HG03159 (cell line): ENCODE results near the gene MLLT3.

Source experiments
- ATAC-seq: cut with Tn5 transposase; IDR thresholded peaks from one replicate; pipeline ENCODE4 v1.9.1; 2021; ENCODE audit warnings: mild to moderate bottlenecking, moderate library complexity; ENCODE audit not compliant: unreplicated experiment

Gene MLLT3

GRCh38 chr9:20428976-20429375 lies 193.3 kb downstream of the MLLT3 start:
- ATAC-seq, result no peak

- no peak for ATAC-seq
These were observed 194.9 kb downstream of the MLLT3 start for GRCh38 chr9:20427359-20427758.

GRCh38 chr9:20426019-20426418 lies 196.3 kb downstream of the MLLT3 start:
- no peak for ATAC-seq

DNA sequence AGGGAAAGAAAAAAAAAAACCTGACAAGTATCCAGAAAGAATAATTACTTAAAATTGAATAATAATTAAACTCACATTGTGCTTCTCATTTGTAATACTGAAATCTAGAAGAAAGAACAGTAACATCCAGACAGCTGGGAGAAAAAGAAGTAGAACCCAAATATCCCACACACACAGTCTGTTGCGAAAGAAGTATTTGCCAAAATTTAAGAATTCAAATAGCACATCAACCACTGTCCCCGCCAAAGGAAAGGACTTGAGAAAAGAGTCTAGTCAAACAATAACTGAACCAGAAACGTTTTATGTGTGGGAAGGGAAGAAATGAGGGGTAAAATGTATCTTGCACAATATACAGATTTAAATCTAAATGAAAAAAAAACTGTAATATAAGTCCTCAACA lies 202.8 kb downstream of the MLLT3 start:
- no peak for ATAC-seq

- no peak for ATAC-seq
These were observed 203.8 kb downstream of the MLLT3 start for GRCh38 chr9:20418485-20418884.

DNA sequence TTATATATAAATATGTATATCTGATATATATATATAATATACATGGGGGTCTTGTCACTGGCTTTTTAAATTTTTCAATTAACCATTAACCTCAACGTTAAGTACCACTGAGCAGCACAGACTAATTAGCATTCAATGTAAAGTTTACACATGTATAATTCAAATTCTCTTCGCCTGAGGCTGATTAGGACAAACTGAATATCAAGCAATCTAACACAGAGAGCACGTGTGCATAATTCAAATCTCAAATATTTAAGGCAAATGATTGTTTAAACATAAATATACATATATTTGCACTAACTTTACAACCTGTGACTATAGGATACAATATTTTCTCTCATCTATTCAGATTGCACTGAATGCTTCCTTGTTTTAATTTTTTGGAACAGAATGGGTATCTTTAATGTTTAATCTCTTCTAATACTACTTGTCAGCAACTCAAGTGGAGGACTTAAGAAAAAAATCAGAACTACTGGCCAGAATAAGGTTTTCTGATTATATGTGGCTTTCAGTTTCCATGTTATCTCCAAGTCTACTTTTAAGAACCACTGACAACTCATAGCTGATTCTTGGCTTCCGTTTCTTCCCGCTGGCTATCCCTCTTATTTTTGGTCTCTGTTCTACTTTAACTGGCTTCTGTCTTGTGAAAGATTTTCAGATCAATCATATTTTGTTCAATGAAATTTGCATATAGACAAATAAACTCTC lies 204.8 kb downstream of the MLLT3 start:
- ATAC-seq, result no peak

DNA sequence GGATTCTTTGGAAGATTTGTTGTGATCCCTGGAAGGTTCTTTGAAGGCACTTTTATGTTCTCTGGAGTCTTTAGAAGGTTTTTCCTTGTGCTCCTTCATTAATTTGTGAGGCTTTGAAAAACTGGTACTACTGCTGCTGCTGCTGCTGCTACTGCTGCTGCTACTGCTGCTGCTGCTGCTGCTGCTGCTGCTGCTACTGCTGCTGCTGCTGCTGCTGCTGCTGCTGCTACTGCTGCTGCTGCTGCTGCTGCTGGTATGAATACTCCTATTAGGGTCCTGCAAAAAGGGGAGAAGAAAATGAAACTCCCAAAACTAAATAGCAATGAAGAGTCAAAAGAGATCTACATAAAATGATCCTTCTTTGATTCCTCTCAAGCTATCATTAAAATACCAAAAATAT lies 208.1 kb downstream of the MLLT3 start:
- no peak for ATAC-seq

DNA sequence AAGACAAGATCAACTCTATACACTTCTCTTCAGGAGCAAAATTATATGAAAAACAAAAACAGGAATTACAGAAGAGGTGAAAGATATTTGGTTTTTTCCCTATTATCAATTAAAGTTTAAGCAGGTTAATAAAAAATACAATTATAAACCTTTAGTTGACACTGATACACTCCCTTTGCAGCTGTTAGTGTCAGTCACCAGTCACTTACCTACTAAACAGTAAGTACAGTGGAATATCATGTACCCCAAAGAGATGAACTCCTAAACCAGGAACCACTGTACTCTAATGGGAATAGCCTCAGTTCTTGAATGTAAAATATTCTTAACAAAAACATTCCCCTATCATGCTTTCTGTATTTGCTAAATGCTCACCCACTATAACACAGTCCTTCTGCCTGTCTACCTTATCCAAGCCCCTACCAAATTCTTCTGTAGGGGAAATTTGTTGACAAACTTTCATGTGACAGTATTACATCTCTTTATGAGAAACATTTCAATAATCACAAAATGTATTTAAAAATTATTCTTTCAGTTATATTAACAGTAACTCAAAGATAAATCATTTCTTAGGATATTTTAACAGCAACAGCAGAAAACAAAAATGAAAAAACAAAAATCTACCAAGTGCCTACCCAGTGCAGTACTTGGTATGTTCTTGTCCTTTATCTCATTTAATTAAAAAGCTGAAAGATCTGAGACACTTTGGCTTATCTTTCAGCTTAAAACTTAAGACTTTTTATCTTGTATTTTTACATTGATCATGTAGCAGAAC lies 212.8 kb downstream of the MLLT3 start:
- ATAC-seq, result no peak

- ATAC-seq, result no peak
These were observed 213.8 kb downstream of the MLLT3 start for GRCh38 chr9:20408513-20408912.

DNA sequence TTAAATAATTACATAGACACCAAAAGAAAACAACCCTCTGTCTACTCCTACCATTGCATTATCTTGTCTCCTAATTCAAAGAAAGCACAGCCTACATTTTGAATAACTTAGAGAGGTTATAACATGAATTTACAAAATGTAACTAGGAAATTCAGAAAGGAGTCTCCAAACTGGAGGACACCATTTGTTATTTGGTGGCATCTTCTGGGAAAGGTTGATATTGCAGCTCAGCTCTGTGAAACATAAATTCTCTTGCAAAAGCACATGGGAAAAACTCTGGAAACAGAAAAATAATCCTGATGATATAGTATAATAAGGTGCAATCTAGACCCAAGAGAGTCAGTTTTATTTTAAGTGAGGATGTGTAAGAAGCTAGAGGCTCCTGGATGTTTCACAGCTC lies 215.3 kb downstream of the MLLT3 start:
- ATAC-seq, result no peak

GRCh38 chr9:20406344-20406743 lies 216.0 kb downstream of the MLLT3 start:
- no peak for ATAC-seq

- ATAC-seq, result no peak
These were observed 216.7 kb downstream of the MLLT3 start for GRCh38 chr9:20405616-20406015.

DNA sequence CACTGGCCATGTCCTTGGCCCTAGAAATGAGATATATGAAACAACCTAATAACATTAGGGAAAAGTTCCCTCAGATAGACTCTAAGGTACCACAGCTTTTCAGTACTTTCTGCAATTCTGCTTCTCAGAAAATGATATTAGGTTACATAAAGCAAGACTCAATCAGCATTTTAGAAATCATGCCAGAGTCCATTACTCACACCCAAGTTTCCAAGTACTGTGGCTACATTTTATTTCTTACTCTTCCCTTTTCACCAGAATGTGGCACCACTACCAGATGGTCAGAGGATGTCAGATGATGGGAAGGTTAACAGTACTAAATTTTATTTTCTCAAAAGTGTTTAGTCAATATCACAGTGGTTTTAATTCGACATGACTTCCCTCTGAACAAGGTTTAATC lies 217.2 kb downstream of the MLLT3 start:
- no peak for ATAC-seq

GRCh38 chr9:20404192-20404813 lies 218.0 kb downstream of the MLLT3 start:
- ATAC-seq, result no peak

GRCh38 chr9:20403346-20403745 lies 219.0 kb downstream of the MLLT3 start:
- no peak for ATAC-seq

DNA sequence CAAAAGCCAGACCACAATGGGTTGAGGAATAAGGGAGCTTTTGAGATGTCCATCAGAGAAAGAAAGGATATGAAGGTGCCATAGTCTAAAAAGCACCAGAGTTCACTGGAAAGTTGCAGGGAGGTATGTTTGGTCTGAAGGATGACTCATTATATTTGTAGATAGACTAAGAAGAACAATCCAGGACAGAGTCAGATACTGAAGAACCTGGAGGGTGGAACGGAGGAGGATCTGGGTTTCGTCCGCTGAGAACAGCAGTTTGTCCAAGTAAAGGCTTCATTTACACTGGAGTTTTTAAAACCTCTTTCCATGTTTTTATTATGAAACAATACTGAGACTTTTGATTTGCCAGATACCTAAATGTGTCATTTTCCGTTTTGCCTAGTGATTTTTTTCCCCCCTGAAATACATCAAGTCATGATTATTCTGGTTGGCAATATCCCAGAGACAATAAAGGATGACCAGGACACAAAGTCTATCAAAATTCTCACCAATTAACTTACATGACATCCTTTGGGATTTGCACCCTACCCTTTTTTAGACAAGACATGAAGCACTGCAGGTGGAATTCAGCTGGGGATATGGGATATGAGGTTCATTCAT lies 219.9 kb downstream of the MLLT3 start:
- no peak for ATAC-seq

DNA sequence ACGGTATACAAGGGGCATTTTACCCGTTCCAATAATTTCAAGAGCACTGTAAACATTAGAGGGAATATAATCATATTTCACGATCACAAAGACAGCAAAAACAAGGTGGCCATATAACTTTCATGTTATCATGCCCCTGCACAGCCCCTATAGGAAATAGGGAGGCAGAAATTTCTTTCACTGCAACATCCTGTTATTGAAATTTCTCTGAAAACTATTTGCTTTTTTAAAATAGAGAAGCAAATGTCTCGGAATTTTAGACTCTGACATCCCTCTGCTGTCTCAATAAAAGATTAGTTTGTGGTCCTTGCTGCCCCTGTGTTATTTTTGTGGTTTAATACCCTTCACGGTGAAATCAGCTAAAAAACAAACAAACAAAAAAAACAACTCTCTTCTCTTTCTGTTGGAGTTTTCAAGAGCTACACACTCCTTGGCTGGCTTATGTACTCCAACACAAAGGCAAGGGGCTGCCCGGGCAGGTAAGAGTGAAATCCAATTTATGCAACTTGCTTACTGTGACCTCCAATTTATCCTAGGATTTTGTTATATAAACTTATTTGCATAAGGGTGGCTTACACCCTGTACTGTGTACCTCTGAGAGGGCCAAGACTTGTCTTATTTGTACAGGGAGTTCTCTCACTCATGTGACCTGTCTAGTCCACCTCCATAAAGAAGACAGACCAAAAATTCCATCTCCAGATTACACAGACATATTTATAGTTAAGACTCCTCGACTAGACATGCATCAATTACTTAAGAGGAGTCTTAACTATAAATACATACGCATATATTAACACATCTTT lies 223.6 kb downstream of the MLLT3 start:
- no peak for ATAC-seq

- ATAC-seq, result no peak
These were observed 225.0 kb downstream of the MLLT3 start for GRCh38 chr9:20397348-20397747.

DNA sequence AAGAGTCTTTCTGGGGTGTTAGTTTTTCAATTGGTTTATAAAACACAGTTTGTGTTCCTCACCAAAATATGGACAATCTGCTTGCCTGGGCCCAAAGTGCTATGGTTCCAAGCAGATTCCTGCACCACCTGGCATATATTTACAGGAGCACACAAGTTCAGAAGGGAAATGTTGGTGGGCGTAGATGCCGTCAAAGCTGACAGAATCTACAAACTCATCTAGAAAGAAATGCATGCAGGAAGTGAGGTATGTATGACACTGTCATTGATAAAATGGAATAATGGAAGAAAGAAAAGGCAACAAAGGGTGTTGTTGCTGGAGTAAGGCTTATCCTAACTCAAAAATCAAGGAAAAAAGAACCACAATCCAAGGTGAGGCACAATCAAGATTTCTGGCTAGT lies 225.8 kb downstream of the MLLT3 start:
- no peak for ATAC-seq

DNA sequence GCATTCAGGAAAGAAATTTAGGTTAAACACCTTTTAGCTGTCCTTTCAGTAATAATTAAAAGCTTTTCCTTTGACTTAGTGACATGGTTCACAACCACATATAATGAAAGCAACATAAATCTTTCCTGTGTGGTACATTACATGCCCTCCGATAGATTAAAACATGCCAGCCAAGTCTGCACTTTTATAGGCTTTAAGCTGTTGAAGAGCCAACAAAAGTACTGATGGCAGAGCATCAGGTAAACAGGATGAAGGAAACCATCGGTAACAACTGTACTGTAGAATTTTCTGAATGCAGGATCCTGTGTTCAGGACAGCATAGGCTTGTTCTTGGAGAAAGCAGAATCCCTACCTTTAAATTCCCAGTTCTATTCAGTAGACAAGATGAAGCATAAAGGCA lies 226.6 kb downstream of the MLLT3 start:
- ATAC-seq, result no peak

DNA sequence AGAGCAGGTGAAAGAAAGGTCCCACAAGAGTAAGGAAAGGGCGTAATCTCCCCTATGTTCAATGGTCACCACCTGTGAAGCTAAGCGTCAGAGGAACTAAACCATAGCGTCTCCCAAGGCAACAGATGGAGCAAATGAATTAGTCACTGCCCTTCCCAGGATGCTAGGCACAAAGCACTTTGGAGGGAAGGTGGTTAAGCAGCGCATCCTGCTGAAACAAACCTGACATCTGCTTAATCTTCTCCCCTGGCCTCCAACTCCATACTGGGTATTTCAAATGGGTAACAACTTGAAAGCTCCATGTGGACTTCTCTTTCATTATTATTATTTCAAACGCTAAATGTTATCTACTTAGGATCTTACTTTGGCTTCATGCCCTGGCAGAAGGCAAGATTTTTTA lies 227.3 kb downstream of the MLLT3 start:
- no peak for ATAC-seq
